Measurements from ENCODE around the gene GSTP1.

GRCh38 chr11:67612751-67613150 is 29.1 kb downstream of the GSTP1 start:
- TF ChIP-seq, protein P1, sequence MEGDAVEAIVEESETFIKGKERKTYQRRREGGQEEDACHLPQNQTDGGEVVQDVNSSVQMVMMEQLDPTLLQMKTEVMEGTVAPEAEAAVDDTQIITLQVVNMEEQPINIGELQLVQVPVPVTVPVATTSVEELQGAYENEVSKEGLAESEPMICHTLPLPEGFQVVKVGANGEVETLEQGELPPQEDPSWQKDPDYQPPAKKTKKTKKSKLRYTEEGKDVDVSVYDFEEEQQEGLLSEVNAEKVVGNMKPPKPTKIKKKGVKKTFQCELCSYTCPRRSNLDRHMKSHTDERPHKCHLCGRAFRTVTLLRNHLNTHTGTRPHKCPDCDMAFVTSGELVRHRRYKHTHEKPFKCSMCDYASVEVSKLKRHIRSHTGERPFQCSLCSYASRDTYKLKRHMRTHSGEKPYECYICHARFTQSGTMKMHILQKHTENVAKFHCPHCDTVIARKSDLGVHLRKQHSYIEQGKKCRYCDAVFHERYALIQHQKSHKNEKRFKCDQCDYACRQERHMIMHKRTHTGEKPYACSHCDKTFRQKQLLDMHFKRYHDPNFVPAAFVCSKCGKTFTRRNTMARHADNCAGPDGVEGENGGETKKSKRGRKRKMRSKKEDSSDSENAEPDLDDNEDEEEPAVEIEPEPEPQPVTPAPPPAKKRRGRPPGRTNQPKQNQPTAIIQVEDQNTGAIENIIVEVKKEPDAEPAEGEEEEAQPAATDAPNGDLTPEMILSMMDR (IDR thresholded peaks at IDR 0.05 in 2 of 3, conservative IDR thresholded peaks at IDR 0.05 in 1 of 3; ENCODE audit: borderline replicate concordance in 1 of 3, insufficient read depth in 1 of 3, low read depth in 2 of 3, low read length in 2 of 3): no peak
- TF ChIP-seq, protein P2, sequence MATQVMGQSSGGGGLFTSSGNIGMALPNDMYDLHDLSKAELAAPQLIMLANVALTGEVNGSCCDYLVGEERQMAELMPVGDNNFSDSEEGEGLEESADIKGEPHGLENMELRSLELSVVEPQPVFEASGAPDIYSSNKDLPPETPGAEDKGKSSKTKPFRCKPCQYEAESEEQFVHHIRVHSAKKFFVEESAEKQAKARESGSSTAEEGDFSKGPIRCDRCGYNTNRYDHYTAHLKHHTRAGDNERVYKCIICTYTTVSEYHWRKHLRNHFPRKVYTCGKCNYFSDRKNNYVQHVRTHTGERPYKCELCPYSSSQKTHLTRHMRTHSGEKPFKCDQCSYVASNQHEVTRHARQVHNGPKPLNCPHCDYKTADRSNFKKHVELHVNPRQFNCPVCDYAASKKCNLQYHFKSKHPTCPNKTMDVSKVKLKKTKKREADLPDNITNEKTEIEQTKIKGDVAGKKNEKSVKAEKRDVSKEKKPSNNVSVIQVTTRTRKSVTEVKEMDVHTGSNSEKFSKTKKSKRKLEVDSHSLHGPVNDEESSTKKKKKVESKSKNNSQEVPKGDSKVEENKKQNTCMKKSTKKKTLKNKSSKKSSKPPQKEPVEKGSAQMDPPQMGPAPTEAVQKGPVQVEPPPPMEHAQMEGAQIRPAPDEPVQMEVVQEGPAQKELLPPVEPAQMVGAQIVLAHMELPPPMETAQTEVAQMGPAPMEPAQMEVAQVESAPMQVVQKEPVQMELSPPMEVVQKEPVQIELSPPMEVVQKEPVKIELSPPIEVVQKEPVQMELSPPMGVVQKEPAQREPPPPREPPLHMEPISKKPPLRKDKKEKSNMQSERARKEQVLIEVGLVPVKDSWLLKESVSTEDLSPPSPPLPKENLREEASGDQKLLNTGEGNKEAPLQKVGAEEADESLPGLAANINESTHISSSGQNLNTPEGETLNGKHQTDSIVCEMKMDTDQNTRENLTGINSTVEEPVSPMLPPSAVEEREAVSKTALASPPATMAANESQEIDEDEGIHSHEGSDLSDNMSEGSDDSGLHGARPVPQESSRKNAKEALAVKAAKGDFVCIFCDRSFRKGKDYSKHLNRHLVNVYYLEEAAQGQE (IDR thresholded peaks at IDR 0.05; ENCODE audit: low read depth): no peak
- no peak for TF ChIP-seq JUND (IDR thresholded peaks at IDR 0.05)
- TF ChIP-seq MAX (IDR thresholded peaks at IDR 0.05): no peak

All from HCT116 (cell line).